Thyroid gland (tissue), 4 donors: ENCODE measurements around the gene MECR.

ENCODE experiments used
- POLR2A ChIP-seq, 2 donors: fragments of 450-650 bp; IDR thresholded peaks; one replicate each; pipeline ENCODE4 v1.6.1; 2017; ENCODE audit warnings: antibody characterized with exemption in 2 of 2, mild to moderate bottlenecking in 2 of 2, moderate library complexity in 1 of 2
- TF ChIP-seq, protein P1 (sequence below), 6 experiments: fragments of 200-600 bp in 3 of 6; fragments of 450-650 bp in 3 of 6; sonication (generic) in 3 of 6; IDR thresholded peaks; one replicate each; pipeline ENCODE4 v1.5.1; 2016 to 2019; ENCODE audit warnings: antibody characterized with exemption in 6 of 6, mild to moderate bottlenecking in 2 of 6, inconsistent platforms in 1 of 6, moderate library complexity in 1 of 6

DNA sequence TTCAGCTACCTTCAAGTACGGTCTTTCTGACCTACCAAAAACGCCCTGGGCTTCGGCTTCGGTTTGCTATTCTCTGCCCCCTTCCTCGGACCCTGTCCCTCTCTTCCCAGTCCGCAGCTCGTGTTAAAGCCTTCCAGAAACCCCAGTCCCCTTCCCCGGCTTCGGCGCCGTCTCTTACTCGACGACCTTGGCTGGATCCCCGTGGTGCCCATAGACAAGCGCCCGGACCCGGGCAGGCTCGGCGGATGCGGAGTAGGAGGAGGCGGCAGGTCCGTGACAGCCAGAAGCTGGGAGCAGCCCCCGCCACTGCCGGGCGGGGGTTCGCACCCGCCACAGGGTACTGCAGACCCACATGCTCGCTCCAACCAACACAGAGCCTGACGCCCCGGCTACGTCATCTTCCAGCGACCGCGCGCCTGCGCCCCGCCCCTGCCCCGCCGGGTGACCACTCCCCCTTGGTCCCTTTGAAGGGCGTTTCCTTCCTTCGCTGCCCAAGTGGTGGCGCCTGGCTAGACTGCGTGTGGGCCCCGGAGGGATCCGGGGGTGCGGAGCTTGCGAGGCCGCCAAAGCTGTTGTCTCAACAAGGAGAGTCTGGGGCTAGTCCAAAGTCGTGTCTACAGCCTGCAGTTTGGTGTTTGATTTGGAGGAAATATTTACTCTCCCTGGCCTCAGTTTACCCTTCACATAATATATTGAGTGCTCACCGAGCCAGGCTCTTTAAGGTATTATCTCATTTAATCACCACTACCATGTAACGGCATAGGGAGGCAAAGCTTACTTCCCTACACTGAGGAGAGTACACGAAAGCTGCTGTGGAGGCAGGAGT is at the start of gene MECR:
- TF ChIP-seq, protein P1, sequence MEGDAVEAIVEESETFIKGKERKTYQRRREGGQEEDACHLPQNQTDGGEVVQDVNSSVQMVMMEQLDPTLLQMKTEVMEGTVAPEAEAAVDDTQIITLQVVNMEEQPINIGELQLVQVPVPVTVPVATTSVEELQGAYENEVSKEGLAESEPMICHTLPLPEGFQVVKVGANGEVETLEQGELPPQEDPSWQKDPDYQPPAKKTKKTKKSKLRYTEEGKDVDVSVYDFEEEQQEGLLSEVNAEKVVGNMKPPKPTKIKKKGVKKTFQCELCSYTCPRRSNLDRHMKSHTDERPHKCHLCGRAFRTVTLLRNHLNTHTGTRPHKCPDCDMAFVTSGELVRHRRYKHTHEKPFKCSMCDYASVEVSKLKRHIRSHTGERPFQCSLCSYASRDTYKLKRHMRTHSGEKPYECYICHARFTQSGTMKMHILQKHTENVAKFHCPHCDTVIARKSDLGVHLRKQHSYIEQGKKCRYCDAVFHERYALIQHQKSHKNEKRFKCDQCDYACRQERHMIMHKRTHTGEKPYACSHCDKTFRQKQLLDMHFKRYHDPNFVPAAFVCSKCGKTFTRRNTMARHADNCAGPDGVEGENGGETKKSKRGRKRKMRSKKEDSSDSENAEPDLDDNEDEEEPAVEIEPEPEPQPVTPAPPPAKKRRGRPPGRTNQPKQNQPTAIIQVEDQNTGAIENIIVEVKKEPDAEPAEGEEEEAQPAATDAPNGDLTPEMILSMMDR (IDR thresholded peaks at IDR 0.05) = peak in 2 of 6 experiments; percentile 2 to 32
- TF ChIP-seq POLR2A (IDR thresholded peaks at IDR 0.05) = peak in 1 of 2 donors; percentile 63
